HL-60 (cell line): ENCODE measurements around the gene RAC2.

Experiments used
- DNase-seq, 2 experiments: peaks; one replicate each; pipeline ENCODE4 v3.0.0-alpha.2; 2010 to 2020; ENCODE audit warnings: low read depth in 1 of 2, low spot score in 1 of 2
- H3K27ac ChIP-seq: fragments of 250-450 bp; sonication (Bioruptor Pico); replicated peaks from 2 replicates; pipeline ENCODE4 v1.5.1; 2020; ENCODE audit warnings: mild to moderate bottlenecking, moderate library complexity
- H3K27me3 ChIP-seq: fragments of 250-450 bp; sonication (Bioruptor Pico); 2 replicates; pipeline ENCODE4 v1.5.1; 2021; ENCODE audit warnings: mild to moderate bottlenecking, moderate library complexity; ENCODE audit not compliant: insufficient read depth, poor library complexity, severe bottlenecking
- H3K4me3 ChIP-seq: replicated peaks from 2 replicates; pipeline ENCODE4 v1.5.1; 2011; ENCODE audit warnings: mild to moderate bottlenecking, control low read depth, low read length; ENCODE audit not compliant: insufficient read depth
- GABPA ChIP-seq: IDR thresholded peaks from 2 replicates; pipeline ENCODE4 v1.6.1; 2012; ENCODE audit warnings: low read depth
- POLR2AphosphoS5 ChIP-seq: IDR thresholded peaks from 2 replicates; pipeline ENCODE4 v1.6.1; 2012; ENCODE audit warnings: low read depth
- SPI1 ChIP-seq: IDR thresholded peaks from 2 replicates; pipeline ENCODE4 v1.6.1; 2012; ENCODE audit warnings: low read depth, mild to moderate bottlenecking, borderline replicate concordance
- TF ChIP-seq, protein P1 (sequence below): IDR thresholded peaks from one replicate; pipeline ENCODE4 v1.5.1; 2011; ENCODE audit warnings: low read length, control low read depth, inconsistent platforms; ENCODE audit not compliant: insufficient read depth
- TF ChIP-seq, protein P2 (sequence below): IDR thresholded peaks from 2 replicates; pipeline ENCODE4 v1.6.1; 2012; ENCODE audit warnings: low read depth; ENCODE audit not compliant: insufficient replicate concordance

RAC2 gene

DNA sequence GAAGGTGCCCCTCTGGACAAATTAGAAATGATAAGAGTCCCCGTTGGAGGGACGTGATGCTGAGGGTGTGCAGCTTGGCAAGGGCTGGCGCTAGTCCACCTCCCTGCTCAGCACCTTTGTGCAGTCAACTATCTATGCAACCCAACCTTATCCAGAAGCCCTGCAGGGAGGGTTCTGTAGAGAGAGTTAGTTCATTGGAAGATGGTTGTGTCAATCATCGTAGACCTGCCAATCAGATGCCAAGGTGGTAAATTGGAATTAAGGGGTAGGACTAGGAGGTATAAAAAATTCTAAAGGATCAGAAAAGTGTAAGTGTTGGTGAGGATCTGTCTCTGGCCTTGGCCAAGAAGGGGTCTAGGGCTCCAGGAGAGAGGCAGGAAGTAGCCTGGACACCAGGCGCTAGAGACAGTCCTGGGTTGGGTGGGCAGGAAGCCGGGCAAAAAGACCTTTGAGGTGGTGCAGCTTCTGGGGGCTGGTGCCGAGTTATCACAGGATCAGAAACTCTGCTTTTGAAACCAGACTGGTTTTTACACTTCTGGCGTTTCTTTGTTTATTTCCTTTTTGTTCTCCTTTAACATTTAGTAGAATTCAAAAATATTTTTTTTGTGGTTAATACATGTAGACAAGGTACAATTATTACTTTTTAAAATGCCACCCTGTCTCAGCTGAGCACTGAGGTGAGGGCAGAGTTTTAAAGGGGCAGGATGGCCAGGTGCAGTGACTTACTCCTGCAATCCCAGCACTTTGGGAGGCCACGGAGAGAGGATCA lies 57.7 kb downstream of the RAC2 start:
- H3K27me3 ChIP-seq, result no peaks in the 10 kb centered on the region
- H3K27ac ChIP-seq, result no peak overlapping the region
- no peak overlapping the region for H3K4me3 ChIP-seq
- DNase-seq, result peak; percentile 25 to 38
- no peak for TF ChIP-seq GABPA
- no peak for TF ChIP-seq POLR2AphosphoS5
- TF ChIP-seq, protein P1, sequence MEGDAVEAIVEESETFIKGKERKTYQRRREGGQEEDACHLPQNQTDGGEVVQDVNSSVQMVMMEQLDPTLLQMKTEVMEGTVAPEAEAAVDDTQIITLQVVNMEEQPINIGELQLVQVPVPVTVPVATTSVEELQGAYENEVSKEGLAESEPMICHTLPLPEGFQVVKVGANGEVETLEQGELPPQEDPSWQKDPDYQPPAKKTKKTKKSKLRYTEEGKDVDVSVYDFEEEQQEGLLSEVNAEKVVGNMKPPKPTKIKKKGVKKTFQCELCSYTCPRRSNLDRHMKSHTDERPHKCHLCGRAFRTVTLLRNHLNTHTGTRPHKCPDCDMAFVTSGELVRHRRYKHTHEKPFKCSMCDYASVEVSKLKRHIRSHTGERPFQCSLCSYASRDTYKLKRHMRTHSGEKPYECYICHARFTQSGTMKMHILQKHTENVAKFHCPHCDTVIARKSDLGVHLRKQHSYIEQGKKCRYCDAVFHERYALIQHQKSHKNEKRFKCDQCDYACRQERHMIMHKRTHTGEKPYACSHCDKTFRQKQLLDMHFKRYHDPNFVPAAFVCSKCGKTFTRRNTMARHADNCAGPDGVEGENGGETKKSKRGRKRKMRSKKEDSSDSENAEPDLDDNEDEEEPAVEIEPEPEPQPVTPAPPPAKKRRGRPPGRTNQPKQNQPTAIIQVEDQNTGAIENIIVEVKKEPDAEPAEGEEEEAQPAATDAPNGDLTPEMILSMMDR, result no peak
- TF ChIP-seq SPI1, result no peak
- TF ChIP-seq, protein P2, sequence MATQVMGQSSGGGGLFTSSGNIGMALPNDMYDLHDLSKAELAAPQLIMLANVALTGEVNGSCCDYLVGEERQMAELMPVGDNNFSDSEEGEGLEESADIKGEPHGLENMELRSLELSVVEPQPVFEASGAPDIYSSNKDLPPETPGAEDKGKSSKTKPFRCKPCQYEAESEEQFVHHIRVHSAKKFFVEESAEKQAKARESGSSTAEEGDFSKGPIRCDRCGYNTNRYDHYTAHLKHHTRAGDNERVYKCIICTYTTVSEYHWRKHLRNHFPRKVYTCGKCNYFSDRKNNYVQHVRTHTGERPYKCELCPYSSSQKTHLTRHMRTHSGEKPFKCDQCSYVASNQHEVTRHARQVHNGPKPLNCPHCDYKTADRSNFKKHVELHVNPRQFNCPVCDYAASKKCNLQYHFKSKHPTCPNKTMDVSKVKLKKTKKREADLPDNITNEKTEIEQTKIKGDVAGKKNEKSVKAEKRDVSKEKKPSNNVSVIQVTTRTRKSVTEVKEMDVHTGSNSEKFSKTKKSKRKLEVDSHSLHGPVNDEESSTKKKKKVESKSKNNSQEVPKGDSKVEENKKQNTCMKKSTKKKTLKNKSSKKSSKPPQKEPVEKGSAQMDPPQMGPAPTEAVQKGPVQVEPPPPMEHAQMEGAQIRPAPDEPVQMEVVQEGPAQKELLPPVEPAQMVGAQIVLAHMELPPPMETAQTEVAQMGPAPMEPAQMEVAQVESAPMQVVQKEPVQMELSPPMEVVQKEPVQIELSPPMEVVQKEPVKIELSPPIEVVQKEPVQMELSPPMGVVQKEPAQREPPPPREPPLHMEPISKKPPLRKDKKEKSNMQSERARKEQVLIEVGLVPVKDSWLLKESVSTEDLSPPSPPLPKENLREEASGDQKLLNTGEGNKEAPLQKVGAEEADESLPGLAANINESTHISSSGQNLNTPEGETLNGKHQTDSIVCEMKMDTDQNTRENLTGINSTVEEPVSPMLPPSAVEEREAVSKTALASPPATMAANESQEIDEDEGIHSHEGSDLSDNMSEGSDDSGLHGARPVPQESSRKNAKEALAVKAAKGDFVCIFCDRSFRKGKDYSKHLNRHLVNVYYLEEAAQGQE, result no peak

DNA sequence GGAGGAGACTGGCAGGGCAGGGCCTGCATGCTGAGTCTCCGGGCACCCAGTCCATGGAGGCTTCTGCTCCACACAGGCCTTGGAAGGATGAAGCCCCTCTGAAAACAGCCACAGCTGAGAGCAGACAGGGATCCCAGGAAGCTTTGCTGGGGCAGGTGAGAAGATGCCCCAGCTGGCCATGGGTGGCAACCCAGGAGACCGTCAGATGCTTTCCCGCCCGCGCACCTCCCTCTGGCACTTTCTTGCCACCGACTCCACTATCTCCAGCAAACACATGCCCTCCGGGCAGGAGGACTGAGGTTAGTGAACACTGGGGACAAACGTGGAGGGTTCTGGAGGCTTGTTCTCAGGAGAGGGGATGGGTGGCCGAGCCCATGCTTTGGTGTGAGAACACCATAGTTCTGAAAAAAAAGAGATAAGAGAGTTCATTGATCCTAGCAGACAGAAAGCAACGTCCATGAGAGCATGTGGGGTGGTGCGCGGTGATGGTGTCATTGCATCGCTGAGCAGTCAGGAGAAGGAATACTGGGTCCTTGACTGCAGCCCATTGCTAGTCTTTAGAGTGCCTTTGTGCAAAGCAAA lies 58.3 kb downstream of the RAC2 start:
- no peak for DNase-seq
- Histone ChIP-seq H3K27me3 (no peaks in the 10 kb centered on the region), H3K27ac (no peak overlapping the region), H3K4me3 (no peak overlapping the region)
- TF ChIP-seq, protein P1, result no peak
- no peak for TF ChIP-seq POLR2AphosphoS5
- TF ChIP-seq, protein P2, result no peak
- TF ChIP-seq GABPA, result no peak
- no peak for TF ChIP-seq SPI1

DNA sequence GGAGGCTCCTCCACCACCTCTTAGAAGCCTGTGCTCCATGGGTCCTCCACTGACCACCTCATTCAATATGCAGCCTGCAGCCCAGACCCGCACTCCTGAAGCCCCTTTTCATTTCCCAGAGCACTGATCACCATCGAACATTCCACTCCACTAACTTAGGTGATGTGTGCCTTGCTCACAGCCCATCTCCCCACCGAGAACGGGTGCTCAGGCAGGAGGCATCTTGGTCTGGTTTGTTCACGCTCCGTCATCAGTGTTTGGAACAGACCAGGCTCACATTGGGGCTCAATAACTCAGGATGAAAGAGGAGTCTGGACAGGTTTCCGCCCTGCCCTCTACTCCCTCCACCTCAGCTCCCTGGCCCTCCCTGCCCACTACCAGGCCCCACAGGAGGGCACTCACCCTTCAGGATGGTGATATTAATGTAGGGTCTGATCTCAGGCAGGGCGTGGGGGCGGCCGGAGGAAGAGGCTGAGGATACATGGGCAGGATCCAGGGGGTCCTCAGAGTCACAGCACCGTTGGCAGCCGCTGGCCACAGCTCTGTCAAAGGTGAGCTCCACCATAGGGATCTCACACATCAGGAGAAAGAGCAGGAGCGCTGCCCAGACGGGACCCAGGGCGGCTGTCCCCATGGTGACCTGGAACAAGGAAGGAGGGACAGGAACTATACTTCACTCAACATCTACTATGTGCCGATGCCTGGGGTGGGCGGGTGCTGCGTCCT lies 59.1 kb downstream of the RAC2 start:
- TF ChIP-seq, protein P1, result no peak
- TF ChIP-seq SPI1, result no peak
- TF ChIP-seq POLR2AphosphoS5, result no peak
- no peak for TF ChIP-seq GABPA
- TF ChIP-seq, protein P2, result no peak
- H3K27ac ChIP-seq, result no peak overlapping the region
- H3K4me3 ChIP-seq, result no peak overlapping the region
- DNase-seq, result no peak
- no peaks in the 10 kb centered on the region for H3K27me3 ChIP-seq
